Stimulated activated CD8-positive, alpha-beta memory T cell treated with anti-CD3 and anti-CD28 coated beads, Interleukin-2, amount 100 ng/mL, for 1 hour (primary cell): ENCODE measurements around the gene HSD17B12.

ENCODE experiments used
- DNase-seq, 2 donors: peaks; one replicate each; pipeline ENCODE4 v3.0.0-alpha.2; 2020; ENCODE audit warnings: low read depth in 2 of 2

HSD17B12 gene

DNA sequence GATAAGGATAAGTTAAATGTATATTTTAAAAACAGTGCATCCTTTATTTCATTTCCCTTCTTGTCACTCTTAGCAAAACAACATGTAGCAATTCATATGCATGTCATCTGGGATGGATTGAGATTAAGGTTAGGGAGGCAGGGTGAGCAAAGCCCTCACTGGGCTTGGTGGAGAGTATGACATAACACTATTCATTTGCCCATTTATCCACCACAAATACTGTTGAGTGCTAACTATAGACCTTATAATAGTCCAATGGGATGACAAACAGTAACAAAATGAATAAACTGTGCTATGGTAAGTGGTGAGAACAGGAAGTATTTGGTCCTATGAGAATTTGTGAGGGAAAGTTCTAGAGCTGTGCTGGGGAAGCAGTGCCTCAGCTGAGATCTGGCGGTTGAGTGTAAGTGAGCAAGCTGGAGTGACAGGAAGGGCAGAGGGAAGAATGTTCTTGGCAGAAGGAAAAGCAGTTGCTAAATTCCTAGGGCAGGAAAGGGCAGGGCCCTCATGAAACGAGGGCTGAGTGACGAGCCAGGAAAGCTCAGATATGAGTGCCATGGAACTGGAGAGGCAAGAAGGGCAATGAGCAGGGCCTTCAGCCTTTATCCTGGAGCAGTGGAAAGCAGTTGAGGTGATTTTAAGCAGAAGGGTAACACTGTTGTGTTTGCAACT is 6.7 kb downstream of the HSD17B12 start:
- no peak for DNase-seq

DNA sequence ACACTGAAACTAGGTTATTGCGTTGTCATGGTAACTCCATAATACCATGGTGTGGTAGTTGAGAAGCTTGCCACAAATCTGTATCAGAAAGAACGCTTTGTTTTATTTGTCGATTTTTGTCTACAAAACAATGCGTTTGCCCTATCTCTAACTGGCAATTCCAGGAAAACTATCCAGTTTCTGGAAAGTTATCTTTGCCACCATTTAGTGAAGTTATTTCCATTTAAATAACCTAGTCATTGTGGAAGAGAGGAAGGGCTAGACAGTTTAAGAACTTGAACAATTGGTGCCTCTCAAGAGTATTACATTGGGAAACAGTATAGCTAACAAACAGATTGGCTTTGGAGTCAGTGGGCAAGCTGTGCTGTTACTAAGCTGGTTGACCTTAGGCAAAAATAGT is 7.9 kb downstream of the HSD17B12 start:
- DNase-seq, result no peak

GRCh38 chr11:43689167-43689566 is 8.6 kb downstream of the HSD17B12 start:
- no peak for DNase-seq

DNA sequence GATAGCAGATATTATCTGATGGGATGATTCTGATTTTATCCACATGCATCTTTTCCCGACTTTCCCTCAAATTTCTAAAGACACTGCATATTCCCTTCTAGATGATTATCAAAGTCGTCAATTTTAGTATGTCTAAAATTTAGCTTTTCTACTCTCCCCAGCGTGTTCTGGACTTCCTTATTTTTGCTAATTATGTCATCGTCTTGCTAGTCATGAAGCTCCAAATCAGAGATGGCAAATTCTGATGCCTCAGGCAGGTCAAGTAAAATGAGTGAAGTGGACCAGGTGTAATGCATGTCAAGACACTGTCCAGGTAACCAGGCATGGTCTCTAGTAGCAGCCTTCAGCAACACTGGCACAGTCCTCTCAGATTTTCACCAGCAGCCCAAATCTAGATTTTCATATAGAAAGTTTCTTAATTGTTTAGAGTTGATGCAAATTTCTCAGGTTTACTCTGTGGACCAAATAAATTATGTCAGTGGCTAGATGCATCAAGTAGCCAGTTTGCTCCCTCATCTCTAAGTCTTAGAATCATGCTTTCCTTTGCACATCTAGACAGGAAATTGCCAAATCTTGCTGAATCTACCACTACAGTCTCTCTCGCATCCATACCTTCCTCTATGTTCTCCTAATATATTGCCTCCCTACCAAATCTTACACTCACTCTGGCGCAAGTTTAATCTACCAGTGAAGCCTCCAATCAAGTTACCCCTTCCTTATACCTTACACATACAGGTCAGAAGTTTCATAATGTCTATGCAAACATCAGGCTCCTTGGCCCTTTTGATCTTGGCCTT is 10.6 kb downstream of the HSD17B12 start:
- no peak for DNase-seq

DNA sequence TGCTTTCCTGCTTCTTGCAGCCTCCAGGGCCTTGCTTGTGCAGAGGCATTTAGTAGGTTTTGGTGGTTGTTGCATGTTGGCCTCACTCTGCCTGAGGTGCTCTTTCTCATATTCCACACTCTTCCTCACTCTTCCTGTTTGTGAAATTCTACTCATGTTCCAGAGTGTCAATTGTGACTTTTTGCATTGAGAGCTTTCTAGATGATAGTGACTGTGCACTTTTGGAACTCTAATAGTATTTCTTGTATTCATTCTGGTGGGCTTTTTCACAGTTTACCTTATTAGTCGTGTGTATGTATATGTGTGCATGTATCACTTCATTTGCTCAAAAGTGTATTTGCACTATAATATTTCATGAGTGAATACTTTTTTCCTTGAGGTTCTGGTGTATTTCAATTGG is 11.3 kb downstream of the HSD17B12 start:
- DNase-seq, result no peak

DNA sequence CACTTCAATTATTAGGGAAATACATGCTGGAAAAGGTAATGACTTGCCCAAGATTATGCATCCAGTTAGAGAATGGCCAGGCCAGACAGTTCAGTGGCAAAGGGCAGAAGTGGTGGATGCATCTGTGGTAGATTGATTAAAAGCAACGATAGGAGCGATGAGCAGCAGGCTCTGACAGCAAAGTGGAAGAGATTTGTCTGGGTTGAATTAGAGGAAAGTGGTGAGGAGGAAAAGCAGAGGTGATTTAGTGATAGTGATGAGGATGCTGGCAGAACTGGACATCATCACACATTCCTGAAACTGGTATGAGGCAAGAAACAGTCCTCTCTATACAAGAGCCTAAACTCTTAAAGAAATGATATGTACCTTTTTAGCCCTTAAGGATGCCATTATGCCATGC is 12.5 kb downstream of the HSD17B12 start:
- no peak for DNase-seq

DNA sequence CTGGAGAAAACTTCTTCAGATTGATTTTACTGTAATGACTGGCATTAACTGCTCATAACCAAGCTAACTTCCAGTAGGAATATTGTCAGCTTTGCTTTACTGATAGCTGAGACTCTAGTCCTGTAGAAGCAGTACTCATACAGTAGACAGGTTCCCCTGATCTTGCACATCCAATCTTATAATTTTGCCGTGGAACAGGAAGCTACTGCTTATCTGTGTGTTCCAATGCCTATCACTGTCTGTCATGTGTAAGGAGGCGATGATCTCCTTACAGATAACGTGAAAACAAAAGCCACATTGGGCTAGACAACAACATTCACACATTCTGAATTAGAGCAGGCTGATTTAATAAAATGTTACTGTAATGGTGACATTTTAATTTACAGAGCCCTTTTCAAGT is 13.2 kb downstream of the HSD17B12 start:
- DNase-seq, result no peak

DNA sequence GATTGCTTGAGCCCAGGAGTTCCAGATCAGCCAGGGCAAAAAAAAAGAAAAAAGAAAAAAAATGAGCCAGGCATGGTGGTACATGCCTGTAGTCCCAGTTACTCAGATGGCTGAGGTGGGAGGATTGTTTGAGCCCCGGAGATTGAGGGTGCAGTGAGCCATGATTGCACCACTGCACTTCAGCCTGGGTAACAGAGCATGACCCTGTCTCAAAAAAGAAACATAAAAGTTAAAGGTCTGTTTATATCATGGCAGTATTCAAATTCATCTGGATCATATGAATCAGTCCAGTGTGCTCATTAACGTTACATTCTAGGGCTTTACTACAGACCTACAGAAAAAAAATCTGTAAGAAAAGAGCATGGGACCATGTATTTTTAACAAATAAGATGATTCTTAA is 13.9 kb downstream of the HSD17B12 start:
- DNase-seq, result no peak

GRCh38 chr11:43697679-43698078 is 17.1 kb downstream of the HSD17B12 start:
- DNase-seq, result no peak

GRCh38 chr11:43699870-43700269 is 19.3 kb downstream of the HSD17B12 start:
- no peak for DNase-seq

- DNase-seq, result no peak
These were observed 26.1 kb downstream of the HSD17B12 start for GRCh38 chr11:43706631-43707030.

DNA sequence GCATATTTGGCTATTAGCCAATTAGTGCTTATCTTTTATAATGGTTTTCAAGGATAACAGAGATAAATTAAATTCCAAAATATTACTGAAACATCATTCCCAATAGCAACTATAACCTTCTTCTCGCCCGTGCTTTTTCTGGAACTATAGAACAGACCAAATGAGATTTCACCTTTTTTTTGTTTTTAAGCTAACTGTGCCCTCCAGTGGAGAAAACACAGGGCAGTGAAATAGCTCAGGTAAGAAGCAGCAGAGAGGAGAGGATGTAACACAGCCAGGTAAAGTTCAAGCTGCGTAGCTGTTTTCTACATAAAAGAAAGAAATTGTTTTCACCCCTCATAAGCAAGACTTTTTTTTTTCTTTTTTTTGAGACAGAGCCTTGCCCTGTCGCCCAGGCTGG is 28.2 kb downstream of the HSD17B12 start:
- DNase-seq, result no peak

- DNase-seq, result no peak
These were observed 29.2 kb downstream of the HSD17B12 start for GRCh38 chr11:43709689-43710088.

DNA sequence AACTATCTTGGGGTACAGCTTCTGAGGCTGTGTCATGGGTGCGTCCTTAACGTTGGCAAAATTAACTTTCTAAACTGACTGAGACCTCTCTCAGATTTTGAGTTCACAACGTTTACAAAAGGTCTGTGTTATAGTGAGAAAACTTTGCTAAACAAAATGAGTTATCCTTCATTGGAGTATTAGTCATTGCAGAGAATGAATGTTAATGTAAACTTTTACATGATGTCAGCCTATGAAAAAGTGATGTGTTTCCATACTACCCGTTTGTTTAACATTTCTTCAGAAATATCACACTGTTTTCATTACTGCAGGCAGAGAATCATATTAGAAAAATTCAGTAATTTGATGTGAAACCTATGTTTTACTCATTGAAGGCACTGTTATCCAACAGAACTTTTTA is 32.1 kb downstream of the HSD17B12 start:
- DNase-seq, result no peak

- no peak for DNase-seq
These were observed 37.8 kb downstream of the HSD17B12 start for GRCh38 chr11:43718373-43718772.

DNA sequence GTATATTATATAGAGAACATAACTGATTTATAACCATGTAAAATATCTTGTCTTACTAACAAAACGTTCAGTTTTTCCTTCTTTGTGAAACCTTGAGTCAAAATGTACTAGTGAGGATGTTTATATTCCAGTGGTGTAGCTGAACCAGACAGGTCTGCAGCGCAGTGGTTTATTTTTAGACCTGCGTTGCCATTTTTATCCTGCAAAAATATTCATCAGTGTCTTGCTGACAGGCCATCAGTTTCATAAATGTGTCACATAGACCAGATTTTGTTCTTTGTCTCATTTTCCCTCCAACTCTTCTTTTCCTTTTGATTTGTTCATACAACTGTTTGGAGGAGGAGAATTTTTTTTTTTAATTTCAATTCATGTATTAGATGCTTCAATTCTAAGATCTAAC is 43.1 kb downstream of the HSD17B12 start:
- no peak for DNase-seq

DNA sequence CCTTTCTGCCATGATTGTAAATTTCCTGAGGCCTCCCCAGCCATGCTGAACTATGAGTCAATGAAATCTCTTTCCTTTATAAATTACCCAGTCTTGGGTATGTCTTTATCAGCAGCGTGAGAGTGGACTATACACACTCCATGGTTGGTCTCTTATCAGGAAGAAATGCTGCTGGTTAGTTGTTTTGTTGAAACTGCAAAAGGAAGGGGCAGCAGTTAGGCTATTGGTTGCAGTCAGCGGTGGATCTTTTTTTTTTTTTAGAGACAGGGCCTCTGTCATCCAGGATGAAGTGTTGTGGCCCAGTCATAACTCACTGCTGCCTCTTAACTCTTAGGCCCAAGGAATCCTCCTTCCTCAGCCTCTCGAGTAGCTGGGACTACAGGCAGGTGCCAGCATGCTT is 51.7 kb downstream of the HSD17B12 start:
- DNase-seq, result no peak

DNA sequence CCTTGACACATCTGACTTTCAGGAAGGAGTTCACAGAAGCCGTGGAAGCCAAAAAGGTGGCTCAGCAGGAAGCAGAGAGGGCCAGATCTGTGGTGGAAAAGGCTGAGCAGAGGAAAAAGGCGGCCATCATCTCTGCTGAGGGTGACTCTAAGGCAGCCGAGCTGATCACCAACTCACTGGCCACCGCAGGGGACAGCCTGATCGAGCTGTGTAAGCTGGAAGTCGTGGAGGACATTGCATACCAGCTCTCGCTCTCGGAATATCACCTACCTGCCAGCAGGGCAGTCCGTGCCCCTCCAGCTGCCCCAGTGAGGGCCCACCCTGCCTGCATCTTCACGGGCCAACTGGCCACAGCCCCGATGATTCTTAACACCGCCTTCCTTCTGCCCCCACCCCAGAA is 53.7 kb downstream of the HSD17B12 start:
- no peak for DNase-seq

GRCh38 chr11:43735115-43735514 is 54.6 kb downstream of the HSD17B12 start:
- no peak for DNase-seq

DNA sequence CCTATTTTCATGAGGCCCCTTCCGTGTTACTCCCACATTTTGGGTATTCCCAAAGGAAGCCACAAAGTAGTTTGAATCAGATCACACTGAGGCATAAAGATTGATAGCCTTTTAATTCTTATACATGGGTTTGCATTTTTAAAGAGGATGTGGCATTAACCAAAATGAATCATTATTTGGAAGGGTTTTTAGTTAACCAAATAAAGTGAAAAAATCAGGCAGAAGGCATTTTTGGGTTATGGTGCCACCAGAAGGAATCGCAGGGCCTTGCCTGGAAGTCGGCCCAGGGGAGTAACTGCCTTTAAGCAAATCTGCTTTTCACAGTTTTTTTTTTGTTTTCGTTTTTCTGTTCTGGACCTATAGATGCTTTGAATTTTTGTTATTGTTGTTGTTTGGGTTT is 55.4 kb downstream of the HSD17B12 start:
- no peak for DNase-seq

GRCh38 chr11:43736502-43737200 is 56.1 kb downstream of the HSD17B12 start:
- DNase-seq, result no peak

GRCh38 chr11:43737201-43737590 is 56.7 kb downstream of the HSD17B12 start:
- DNase-seq, result no peak
